ENCODE results near the gene TMEM132A.

Gene TMEM132A

GRCh38 chr11:60927061-60927592 lies 2.9 kb downstream of the TMEM132A start:
- Histone ChIP-seq H3K79me1 (ENCODE audit: low read length) (peaks cover 10% of the 10 kb centered on the region), H2AFZ (ENCODE audit: insufficient read depth, low read length, poor library complexity) (no peak overlapping the region), H3K27me3 (ENCODE audit: insufficient read depth, low read length) (no peaks in the 10 kb centered on the region), H3K4me1 (ENCODE audit: control insufficient read depth in 1 of 2, insufficient read depth in 2 of 2, low read length in 2 of 2) (peaks cover 10 to 17% of the 10 kb centered on the region in 2 experiments), H3K9me3 (ENCODE audit: insufficient read depth, low read depth, low read length) (no peaks in the 10 kb centered on the region), H3K4ac (ENCODE audit: low read depth, low read length) (no peak overlapping the region), H3K9ac (ENCODE audit: low read length) (no peak overlapping the region), H3K4me2 (ENCODE audit: low read length) (no peak overlapping the region), H2AK5ac (ENCODE audit: low read length) (no peak overlapping the region), H3K23ac (ENCODE audit: low read length) (no peak overlapping the region), H3K27ac (ENCODE audit: low read depth, low read length) (no peak overlapping the region), H3K4me3 (ENCODE audit: low read depth, low read length) (no peak overlapping the region), H2BK120ac (ENCODE audit: insufficient read depth, low read length, poor library complexity) (no peak overlapping the region), H4K12ac (ENCODE audit: low read depth, low read length) (no peak overlapping the region), H3K79me2 (ENCODE audit: control insufficient read depth, insufficient read depth, low read length, poor library complexity) (peaks cover 10% of the 10 kb centered on the region), H4K8ac (ENCODE audit: low read depth, low read length) (no peak overlapping the region), H2BK12ac (ENCODE audit: low read length) (no peak overlapping the region), H2BK5ac (ENCODE audit: low read depth, low read length, poor library complexity) (no peak overlapping the region), H3K36me3 (ENCODE audit: control insufficient read depth in 1 of 2, insufficient read depth in 2 of 2, low read length in 2 of 2) (peaks cover 61 to 65% of the 10 kb centered on the region in 2 experiments), H3K14ac (ENCODE audit: low read length) (no peak overlapping the region), H4K91ac (ENCODE audit: low read depth, low read length) (no peak overlapping the region), H3K18ac (ENCODE audit: low read length) (no peak overlapping the region)
- no CpG with 5 or more reads among the region's 8 CpGs for WGBS (ENCODE audit: extremely low coverage, insufficient coverage, insufficient read length)
- DNase-seq, result no peak

- no peaks in the 10 kb centered on the region for H3K27me3 ChIP-seq (ENCODE audit: insufficient read depth, low read length)
- no peak overlapping the region for H3K4me3 ChIP-seq (ENCODE audit: low read depth, low read length)
- H3K79me2 ChIP-seq (ENCODE audit: control insufficient read depth, insufficient read depth, low read length, poor library complexity), result peaks cover 10% of the 10 kb centered on the region
- H3K36me3 ChIP-seq (ENCODE audit: control insufficient read depth in 1 of 2, insufficient read depth in 2 of 2, low read length in 2 of 2), result peaks cover 58 to 63% of the 10 kb centered on the region in 2 experiments
- H2BK5ac ChIP-seq (ENCODE audit: low read depth, low read length, poor library complexity), result no peak overlapping the region
- no peak overlapping the region for H2AK5ac ChIP-seq (ENCODE audit: low read length)
- H3K9me3 ChIP-seq (ENCODE audit: insufficient read depth, low read depth, low read length), result no peaks in the 10 kb centered on the region
- no peak overlapping the region for H2BK12ac ChIP-seq (ENCODE audit: low read length)
- no peak overlapping the region for H2AFZ ChIP-seq (ENCODE audit: insufficient read depth, low read length, poor library complexity)
- H2BK120ac ChIP-seq (ENCODE audit: insufficient read depth, low read length, poor library complexity), result no peak overlapping the region
- H4K91ac ChIP-seq (ENCODE audit: low read depth, low read length), result no peak overlapping the region
- H3K14ac ChIP-seq (ENCODE audit: low read length), result no peak overlapping the region
- no CpG with 5 or more reads among the region's 16 CpGs for WGBS (ENCODE audit: extremely low coverage, insufficient coverage, insufficient read length)
- H3K9ac ChIP-seq (ENCODE audit: low read length), result no peak overlapping the region
- peaks cover 10% of the 10 kb centered on the region for H3K79me1 ChIP-seq (ENCODE audit: low read length)
- no peak overlapping the region for H3K4me2 ChIP-seq (ENCODE audit: low read length)
- H3K23ac ChIP-seq (ENCODE audit: low read length), result no peak overlapping the region
- no peak overlapping the region for H4K8ac ChIP-seq (ENCODE audit: low read depth, low read length)
- no peak overlapping the region for H4K12ac ChIP-seq (ENCODE audit: low read depth, low read length)
- H3K18ac ChIP-seq (ENCODE audit: low read length), result no peak overlapping the region
- peaks cover 10 to 17% of the 10 kb centered on the region in 2 experiments for H3K4me1 ChIP-seq (ENCODE audit: control insufficient read depth in 1 of 2, insufficient read depth in 2 of 2, low read length in 2 of 2)
- H3K27ac ChIP-seq (ENCODE audit: low read depth, low read length), result no peak overlapping the region
- DNase-seq, result no peak
- H3K4ac ChIP-seq (ENCODE audit: low read depth, low read length), result no peak overlapping the region
Observed at GRCh38 chr11:60927600-60927999, 3.3 kb downstream of the TMEM132A start.

- Histone ChIP-seq H3K79me1 (ENCODE audit: low read length) (peaks cover 10% of the 10 kb centered on the region), H3K4me2 (ENCODE audit: low read length) (no peak overlapping the region), H2BK5ac (ENCODE audit: low read depth, low read length, poor library complexity) (no peak overlapping the region), H3K4me3 (ENCODE audit: low read depth, low read length) (no peak overlapping the region), H2BK12ac (ENCODE audit: low read length) (no peak overlapping the region), H4K12ac (ENCODE audit: low read depth, low read length) (no peak overlapping the region), H3K9me3 (ENCODE audit: insufficient read depth, low read depth, low read length) (no peaks in the 10 kb centered on the region), H4K91ac (ENCODE audit: low read depth, low read length) (no peak overlapping the region), H3K79me2 (ENCODE audit: control insufficient read depth, insufficient read depth, low read length, poor library complexity) (peaks cover 10% of the 10 kb centered on the region), H3K9ac (ENCODE audit: low read length) (no peak overlapping the region), H3K23ac (ENCODE audit: low read length) (no peak overlapping the region), H2AFZ (ENCODE audit: insufficient read depth, low read length, poor library complexity) (no peak overlapping the region), H3K4me1 (ENCODE audit: control insufficient read depth in 1 of 2, insufficient read depth in 2 of 2, low read length in 2 of 2) (peaks cover 10 to 19% of the 10 kb centered on the region in 2 experiments), H3K14ac (ENCODE audit: low read length) (no peak overlapping the region), H4K8ac (ENCODE audit: low read depth, low read length) (no peak overlapping the region), H3K27me3 (ENCODE audit: insufficient read depth, low read length) (no peaks in the 10 kb centered on the region), H2AK5ac (ENCODE audit: low read length) (no peak overlapping the region), H3K36me3 (ENCODE audit: control insufficient read depth in 1 of 2, insufficient read depth in 2 of 2, low read length in 2 of 2) (peaks cover 62 to 64% of the 10 kb centered on the region in 2 experiments), H3K27ac (ENCODE audit: low read depth, low read length) (no peak overlapping the region), H3K4ac (ENCODE audit: low read depth, low read length) (no peak overlapping the region), H2BK120ac (ENCODE audit: insufficient read depth, low read length, poor library complexity) (no peak overlapping the region), H3K18ac (ENCODE audit: low read length) (no peak overlapping the region)
- no CpG with 5 or more reads among the region's 20 CpGs for WGBS (ENCODE audit: extremely low coverage, insufficient coverage, insufficient read length)
- no peak for DNase-seq
Observed at GRCh38 chr11:60928563-60929001, 4.3 kb downstream of the TMEM132A start.

GRCh38 chr11:60929764-60930163 lies 5.5 kb downstream of the TMEM132A start:
- WGBS (ENCODE audit: extremely low coverage, insufficient coverage, insufficient read length), result no CpG with 5 or more reads among the region's 4 CpGs
- Histone ChIP-seq H4K91ac (ENCODE audit: low read depth, low read length) (no peak overlapping the region), H3K18ac (ENCODE audit: low read length) (no peak overlapping the region), H3K79me1 (ENCODE audit: low read length) (peaks cover 2% of the 10 kb centered on the region), H3K9me3 (ENCODE audit: insufficient read depth, low read depth, low read length) (no peaks in the 10 kb centered on the region), H4K12ac (ENCODE audit: low read depth, low read length) (no peak overlapping the region), H2BK12ac (ENCODE audit: low read length) (no peak overlapping the region), H4K8ac (ENCODE audit: low read depth, low read length) (no peak overlapping the region), H2BK5ac (ENCODE audit: low read depth, low read length, poor library complexity) (no peak overlapping the region), H3K14ac (ENCODE audit: low read length) (no peak overlapping the region), H3K23ac (ENCODE audit: low read length) (no peak overlapping the region), H3K27ac (ENCODE audit: low read depth, low read length) (no peak overlapping the region), H3K4me2 (ENCODE audit: low read length) (no peak overlapping the region), H3K9ac (ENCODE audit: low read length) (no peak overlapping the region), H2AFZ (ENCODE audit: insufficient read depth, low read length, poor library complexity) (no peak overlapping the region), H2AK5ac (ENCODE audit: low read length) (no peak overlapping the region), H3K4me1 (ENCODE audit: control insufficient read depth in 1 of 2, insufficient read depth in 2 of 2, low read length in 2 of 2) (peaks cover 5 to 13% of the 10 kb centered on the region in 2 experiments), H3K4ac (ENCODE audit: low read depth, low read length) (no peak overlapping the region), H3K36me3 (ENCODE audit: control insufficient read depth in 1 of 2, insufficient read depth in 2 of 2, low read length in 2 of 2) (peaks cover 74 to 76% of the 10 kb centered on the region in 2 experiments), H2BK120ac (ENCODE audit: insufficient read depth, low read length, poor library complexity) (no peak overlapping the region), H3K79me2 (ENCODE audit: control insufficient read depth, insufficient read depth, low read length, poor library complexity) (peaks cover 6% of the 10 kb centered on the region), H3K4me3 (ENCODE audit: low read depth, low read length) (no peak overlapping the region), H3K27me3 (ENCODE audit: insufficient read depth, low read length) (no peaks in the 10 kb centered on the region)
- DNase-seq, result no peak

All from trophoblast cell (in vitro differentiated cells and primary cell).